ENCODE data around the gene MKNK2.
A peak's percentile ranks its signal among the peaks of the same experiment; 100 is the strongest.

Gene MKNK2

DNA sequence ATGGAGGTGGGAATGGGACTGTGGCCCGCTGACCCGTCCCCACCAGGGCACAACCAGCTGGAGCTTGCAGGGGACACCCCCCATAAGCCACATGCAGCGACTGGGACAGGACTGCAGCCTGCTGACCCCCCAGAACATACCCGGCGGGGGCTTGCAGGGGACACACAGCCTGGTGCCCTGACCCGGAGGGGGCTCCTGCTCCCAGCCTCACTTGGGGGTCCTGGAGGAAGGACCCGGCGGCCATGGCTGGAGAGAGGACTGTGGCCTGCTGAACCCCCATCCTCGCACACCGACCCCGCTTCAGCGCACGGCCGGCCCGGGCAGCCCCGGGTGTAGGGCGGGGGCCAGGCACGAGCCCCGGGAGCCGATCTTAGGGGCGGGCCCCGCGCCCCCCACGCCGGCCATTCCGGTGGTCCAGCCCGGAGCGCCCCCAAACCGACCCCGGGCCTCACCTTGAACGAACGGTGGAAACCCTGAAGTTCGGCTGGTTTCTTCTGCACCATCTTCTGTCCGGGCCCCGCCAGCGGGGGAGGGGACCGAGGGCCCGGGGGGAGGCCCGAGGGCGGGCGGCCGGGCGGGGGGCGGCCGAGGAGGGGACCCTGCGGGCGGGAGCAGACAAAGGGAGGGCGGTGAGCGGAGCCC, 574 bp downstream of the MKNK2 start:
- H3K4me1 ChIP-seq: peaks cover 86% of the 10 kb centered on the region
- peaks cover 52% of the 10 kb centered on the region for H4K20me1 ChIP-seq
- H3K4me2 ChIP-seq: peak overlapping the region; percentile 89

DNA sequence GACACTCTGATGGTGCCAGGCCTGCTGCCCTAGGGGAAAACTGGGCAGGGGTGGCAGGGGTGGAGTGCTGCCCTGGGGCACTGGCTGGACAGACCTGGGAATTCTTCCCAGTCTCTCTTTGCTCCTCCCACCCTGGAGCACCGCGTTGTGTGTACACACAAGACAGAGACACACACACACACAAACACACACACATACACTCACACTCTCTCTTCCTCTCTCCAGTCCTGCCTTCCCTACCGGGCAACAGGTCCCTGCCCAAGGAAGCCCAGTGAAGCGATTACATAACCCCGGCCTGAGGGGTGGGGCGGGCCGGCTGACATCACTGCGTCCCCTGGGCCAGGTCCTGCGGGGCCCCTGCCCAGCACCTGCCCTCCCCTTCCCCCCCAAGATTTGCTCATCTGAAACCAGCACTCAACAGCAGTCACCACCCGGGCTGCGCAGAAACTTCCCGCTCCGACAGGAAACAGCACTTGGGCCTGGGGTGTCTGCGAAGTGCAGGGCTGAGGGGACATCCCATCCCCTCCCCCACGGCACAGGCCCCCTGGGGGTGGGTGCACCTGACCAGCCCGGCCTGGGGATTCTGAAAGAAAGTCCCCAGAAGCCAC, 1.2 kb downstream of the MKNK2 start:
- H3K27ac ChIP-seq: peak overlapping the region; percentile 93
- H3K36me3 ChIP-seq: peaks cover 47% of the 10 kb centered on the region
- H3K4me2 ChIP-seq: peak overlapping the region; percentile 89
- H3K9me3 ChIP-seq: no peaks in the 10 kb centered on the region
- TF ChIP-seq Cebpa-rat (IDR thresholded peaks at IDR 0.05): peak; percentile 69; the same call in 1 of the 2 replicates
- H3K9ac ChIP-seq: peak overlapping the region; percentile 96
- H3K4me3 ChIP-seq: peak overlapping the region; percentile 88
- peaks cover 58% of the 10 kb centered on the region for H4K20me1 ChIP-seq
- H3K4me1 ChIP-seq: peaks cover 86% of the 10 kb centered on the region
- H3K27me3 ChIP-seq: no peaks in the 10 kb centered on the region

More for the DNA sequence above, 574 bp downstream of the MKNK2 start:
- no peak for TF ChIP-seq Cebpa-rat (IDR thresholded peaks at IDR 0.05)
- Histone ChIP-seq H3K9ac (peak overlapping the region; percentile 96), H3K27ac (peak overlapping the region; percentile 93), H3K36me3 (peaks cover 41% of the 10 kb centered on the region), H3K27me3 (no peaks in the 10 kb centered on the region), H3K4me3 (peak overlapping the region; percentile 88), H3K9me3 (no peaks in the 10 kb centered on the region)

DNA sequence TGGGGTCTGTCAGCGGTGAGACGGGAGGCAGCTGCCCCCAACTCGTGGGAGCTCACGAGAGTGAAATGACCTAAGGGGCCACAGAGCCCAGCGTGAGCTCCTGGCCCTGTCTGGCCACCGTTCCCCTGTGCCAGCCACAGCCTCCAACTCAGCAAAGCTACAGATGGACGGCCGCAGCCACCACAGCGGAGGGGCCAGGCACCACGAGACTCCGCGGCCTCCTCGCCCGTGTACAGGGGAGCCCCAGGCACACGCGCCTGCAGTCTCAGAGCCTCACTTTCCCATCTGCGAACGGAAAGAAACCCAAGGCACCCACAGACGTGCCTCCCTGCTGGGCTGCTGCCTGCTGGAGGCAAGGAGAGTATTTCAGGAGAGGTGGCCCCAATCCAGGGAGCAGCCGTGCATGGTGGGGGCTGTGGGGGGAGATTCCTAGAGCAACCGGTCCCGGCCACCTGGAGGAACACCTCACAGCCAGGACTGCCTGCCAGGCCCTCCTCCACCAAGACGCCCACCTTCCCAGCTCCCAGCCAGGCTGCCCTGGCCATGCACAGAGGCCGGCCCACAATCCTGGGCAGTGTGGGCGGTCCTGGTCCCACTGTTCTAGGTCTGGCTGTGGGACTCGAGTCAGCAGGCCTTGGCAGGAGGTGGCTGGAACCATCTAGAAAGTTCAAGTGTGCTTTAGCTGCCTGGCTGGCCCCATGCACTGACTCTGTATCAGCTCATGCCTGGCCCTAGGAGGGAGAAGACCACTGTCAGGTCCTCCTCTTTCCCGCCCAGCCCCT, 1.9 kb downstream of the MKNK2 start:
- H3K27ac ChIP-seq: peak overlapping the region; percentile 93
- peak overlapping the region; percentile 96 for H3K9ac ChIP-seq
- H3K4me2 ChIP-seq: peak overlapping the region; percentile 89
- peaks cover 54% of the 10 kb centered on the region for H3K36me3 ChIP-seq
- no peak for TF ChIP-seq Cebpa-rat (IDR thresholded peaks at IDR 0.05)
- peaks cover 86% of the 10 kb centered on the region for H3K4me1 ChIP-seq
- peaks cover 65% of the 10 kb centered on the region for H4K20me1 ChIP-seq
- peak overlapping the region; percentile 88 for H3K4me3 ChIP-seq
- no peaks in the 10 kb centered on the region for H3K27me3 ChIP-seq
- no peaks in the 10 kb centered on the region for H3K9me3 ChIP-seq

DNA sequence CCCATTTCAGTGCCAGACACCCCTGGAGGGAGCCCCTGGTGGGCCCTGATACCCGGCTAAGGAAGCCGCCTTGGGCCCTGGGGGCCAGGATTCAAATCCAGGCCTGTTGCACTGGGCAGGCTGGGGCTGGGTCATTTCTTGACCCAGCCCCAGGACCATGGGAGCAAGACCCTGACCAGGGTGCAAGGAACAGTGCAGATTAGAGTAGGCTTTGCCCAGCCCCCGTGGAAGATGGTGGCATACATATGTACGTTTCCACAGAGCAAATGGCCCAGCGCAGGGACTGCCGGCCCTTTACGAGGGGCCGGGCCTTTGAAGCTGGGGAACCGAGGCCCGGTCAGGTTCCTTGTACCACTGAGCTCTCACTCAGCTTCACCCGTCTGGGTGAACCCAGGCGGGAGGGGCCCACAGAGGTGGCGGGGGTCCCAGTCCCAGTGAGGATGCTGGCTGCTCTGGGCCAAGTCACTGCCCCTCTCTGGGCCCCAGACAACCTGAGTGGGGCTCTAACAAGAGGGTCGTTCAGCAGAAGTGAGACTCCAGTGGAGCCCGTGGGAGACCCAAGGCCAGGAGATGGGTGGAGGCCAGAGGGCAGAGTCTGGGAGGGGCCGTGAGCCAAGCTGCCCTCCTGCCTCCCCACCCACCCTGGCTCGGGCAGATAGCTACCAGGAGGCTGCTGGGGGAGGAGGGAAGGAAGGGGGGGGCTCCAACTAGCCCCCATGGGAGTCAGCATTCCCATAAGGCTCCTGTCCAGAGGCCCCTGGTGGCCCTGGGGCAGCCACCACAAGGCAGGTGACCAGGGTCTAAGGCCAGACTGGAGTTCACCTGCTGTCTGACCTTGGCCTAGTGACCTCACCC, 2.7 kb downstream of the MKNK2 start:
- H3K4me1 ChIP-seq: peaks cover 86% of the 10 kb centered on the region
- TF ChIP-seq Cebpa-rat (IDR thresholded peaks at IDR 0.05): no peak
- H4K20me1 ChIP-seq: peaks cover 73% of the 10 kb centered on the region
- H3K4me3 ChIP-seq: peak overlapping the region; percentile 88
- peaks cover 62% of the 10 kb centered on the region for H3K36me3 ChIP-seq
- H3K27ac ChIP-seq: peak overlapping the region; percentile 93
- H3K9ac ChIP-seq: peak overlapping the region; percentile 96
- H3K27me3 ChIP-seq: no peaks in the 10 kb centered on the region
- peak overlapping the region; percentile 89 for H3K4me2 ChIP-seq
- no peaks in the 10 kb centered on the region for H3K9me3 ChIP-seq

DNA sequence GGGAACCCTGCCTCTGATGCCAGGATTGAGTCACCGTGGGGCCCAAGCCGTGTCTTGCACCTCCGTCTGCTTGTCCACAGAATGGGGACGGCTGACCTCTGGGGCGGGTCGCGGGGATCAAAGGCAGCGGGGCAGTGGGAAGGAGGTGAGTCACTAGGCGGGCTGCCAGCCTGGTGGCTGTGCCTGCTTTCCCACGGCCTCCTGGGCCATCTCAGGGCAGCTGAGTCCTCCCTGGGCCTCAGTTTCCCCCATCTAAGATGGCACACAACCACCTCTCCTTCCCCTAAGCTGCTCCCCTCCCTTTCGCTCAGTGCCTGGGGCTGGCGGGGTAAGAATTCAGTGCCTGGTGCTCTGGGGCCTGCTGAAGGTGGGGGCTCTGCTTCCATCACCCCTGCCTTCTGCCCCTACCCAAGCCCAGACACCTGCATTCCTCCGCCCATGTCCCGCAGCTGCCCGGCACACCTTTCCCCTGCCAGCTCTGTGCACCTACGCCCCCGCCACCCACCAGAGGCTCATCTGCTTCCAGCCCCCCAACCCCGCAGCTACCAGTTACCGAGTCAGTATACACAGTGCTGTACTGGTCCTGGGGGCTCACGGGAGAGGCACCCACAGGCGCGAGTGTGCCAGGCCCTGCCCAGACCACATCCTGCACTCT, 3.5 kb downstream of the MKNK2 start:
- H3K36me3 ChIP-seq: peaks cover 69% of the 10 kb centered on the region
- H3K9me3 ChIP-seq: no peaks in the 10 kb centered on the region
- no peak overlapping the region; the same call in 1 of the 2 replicates for H3K4me3 ChIP-seq
- H3K4me2 ChIP-seq: peak overlapping the region; percentile 89
- H4K20me1 ChIP-seq: peaks cover 81% of the 10 kb centered on the region
- H3K27ac ChIP-seq: peak overlapping the region; percentile 93
- peaks cover 86% of the 10 kb centered on the region for H3K4me1 ChIP-seq
- peak overlapping the region; percentile 96 for H3K9ac ChIP-seq
- no peak for TF ChIP-seq Cebpa-rat (IDR thresholded peaks at IDR 0.05)
- no peaks in the 10 kb centered on the region for H3K27me3 ChIP-seq

- peaks cover 84% of the 10 kb centered on the region for H4K20me1 ChIP-seq
- H3K4me1 ChIP-seq: peaks cover 85% of the 10 kb centered on the region
- H3K9ac ChIP-seq: peak overlapping the region; percentile 96; the same call in 1 of the 2 replicates
- H3K4me2 ChIP-seq: peak overlapping the region; percentile 89
- peak overlapping the region; percentile 93 for H3K27ac ChIP-seq
- H3K4me3 ChIP-seq: no peak overlapping the region
- H3K9me3 ChIP-seq: no peaks in the 10 kb centered on the region
- no peaks in the 10 kb centered on the region for H3K27me3 ChIP-seq
- no peak for TF ChIP-seq Cebpa-rat (IDR thresholded peaks at IDR 0.05)
- peaks cover 73% of the 10 kb centered on the region for H3K36me3 ChIP-seq
Observed at GRCh38 chr19:2047076-2047448, 4.0 kb downstream of the MKNK2 start.

DNA sequence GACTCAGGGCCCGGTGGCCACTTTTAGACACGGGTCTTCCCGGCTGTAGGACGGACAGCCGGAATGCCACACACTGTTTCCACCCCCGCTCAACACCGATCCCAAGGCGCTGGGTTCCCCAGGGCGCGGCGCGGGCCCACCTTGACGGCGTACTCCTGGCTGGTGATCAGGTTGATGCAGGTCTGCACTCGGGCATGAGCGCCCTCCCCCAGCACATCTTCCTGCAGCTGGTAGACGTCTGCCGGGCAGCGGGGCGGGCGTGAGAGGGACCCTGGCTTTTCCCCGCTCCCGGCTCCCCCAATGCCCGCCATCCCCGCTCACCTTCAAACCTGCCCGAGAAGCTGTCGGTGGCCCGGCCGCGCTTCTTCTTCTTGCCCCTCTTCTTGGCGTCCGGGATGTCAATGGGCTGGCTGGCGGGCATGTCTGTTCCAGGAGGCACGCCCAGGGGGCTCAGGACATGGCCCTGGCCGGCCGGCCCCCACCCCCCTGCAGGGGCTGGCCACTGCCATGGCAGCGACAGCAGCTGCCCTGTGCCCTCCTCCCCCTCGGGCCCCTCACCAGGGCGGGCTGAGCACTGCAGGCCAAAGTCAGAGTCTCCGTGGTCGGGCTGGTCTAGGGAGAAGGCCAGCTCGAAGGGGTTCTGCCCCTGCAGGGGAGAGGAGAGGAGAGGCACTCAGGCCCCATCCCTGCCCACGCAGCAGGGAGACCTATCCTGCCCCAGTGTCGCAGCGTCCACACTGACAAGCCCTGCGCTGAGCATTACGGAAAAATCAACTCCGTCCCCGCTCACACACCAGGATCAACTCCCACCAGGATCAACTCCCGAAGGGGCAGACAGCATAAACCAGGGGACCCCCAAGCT, 4.8 kb downstream of the MKNK2 start:
- peaks cover 84% of the 10 kb centered on the region for H3K4me1 ChIP-seq
- H3K9me3 ChIP-seq: no peaks in the 10 kb centered on the region
- H3K4me2 ChIP-seq: peak overlapping the region; percentile 96
- H3K27me3 ChIP-seq: no peaks in the 10 kb centered on the region
- peak overlapping the region; percentile 96; the same call in 1 of the 2 replicates for H3K9ac ChIP-seq
- peaks cover 78% of the 10 kb centered on the region for H3K36me3 ChIP-seq
- peak overlapping the region; percentile 93; the same call in 1 of the 2 replicates for H3K27ac ChIP-seq
- no peak overlapping the region for H3K4me3 ChIP-seq
- no peak for TF ChIP-seq Cebpa-rat (IDR thresholded peaks at IDR 0.05)
- H4K20me1 ChIP-seq: peaks cover 91% of the 10 kb centered on the region

- Histone ChIP-seq H3K4me3 (no peak overlapping the region), H3K27ac (peak overlapping the region; percentile 13; the same call in 1 of the 2 replicates), H3K9me3 (no peaks in the 10 kb centered on the region), H3K9ac (peak overlapping the region; percentile 41; the same call in 1 of the 2 replicates), H3K36me3 (peaks cover 85% of the 10 kb centered on the region), H3K4me2 (peak overlapping the region; percentile 96), H4K20me1 (peaks cover 97% of the 10 kb centered on the region), H3K4me1 (peaks cover 91% of the 10 kb centered on the region), H3K27me3 (no peaks in the 10 kb centered on the region)
- no peak for TF ChIP-seq Cebpa-rat (IDR thresholded peaks at IDR 0.05)
Observed at GRCh38 chr19:2045501-2046045, 5.5 kb downstream of the MKNK2 start.
